Gastroesophageal sphincter (tissue), 3 donors: ENCODE data around the gene NAALADL2.

Experiments used
- POLR2A ChIP-seq, 2 donors: fragments of 450-650 bp; IDR thresholded peaks; one replicate each; pipeline ENCODE4 v1.6.1; 2017; ENCODE audit warnings: antibody characterized with exemption in 2 of 2, mild to moderate bottlenecking in 2 of 2, moderate library complexity in 1 of 2
- TF ChIP-seq, protein P1 (sequence below), 4 experiments: fragments of 200-600 bp in 2 of 4; fragments of 450-650 bp in 2 of 4; sonication (generic) in 1 of 4; IDR thresholded peaks; one replicate each; pipeline ENCODE4 v1.5.1; 2017 to 2019; ENCODE audit warnings: antibody characterized with exemption in 4 of 4, mild to moderate bottlenecking in 2 of 4, moderate library complexity in 2 of 4

DNA sequence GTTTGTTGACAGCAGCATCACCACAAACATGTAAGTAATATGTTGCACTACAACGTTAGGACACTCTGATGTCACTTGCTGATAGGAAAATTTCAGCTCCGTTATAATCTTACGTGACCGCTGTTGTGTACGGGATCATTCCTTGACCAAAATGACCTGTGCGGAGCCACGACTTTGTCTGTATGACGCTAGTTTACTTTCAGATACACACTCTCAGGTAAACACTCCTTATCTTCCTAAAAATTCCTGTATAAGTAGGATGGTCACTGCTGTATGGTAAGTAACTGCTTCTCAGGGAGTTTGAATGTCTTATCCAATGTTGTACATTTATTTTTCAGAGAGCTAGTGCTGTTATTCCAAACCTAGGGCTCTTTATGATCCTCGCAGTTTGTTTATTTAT lies 410.3 kb downstream of the NAALADL2 start:
- no peak for TF ChIP-seq POLR2A (IDR thresholded peaks at IDR 0.05)
- TF ChIP-seq, protein P1, sequence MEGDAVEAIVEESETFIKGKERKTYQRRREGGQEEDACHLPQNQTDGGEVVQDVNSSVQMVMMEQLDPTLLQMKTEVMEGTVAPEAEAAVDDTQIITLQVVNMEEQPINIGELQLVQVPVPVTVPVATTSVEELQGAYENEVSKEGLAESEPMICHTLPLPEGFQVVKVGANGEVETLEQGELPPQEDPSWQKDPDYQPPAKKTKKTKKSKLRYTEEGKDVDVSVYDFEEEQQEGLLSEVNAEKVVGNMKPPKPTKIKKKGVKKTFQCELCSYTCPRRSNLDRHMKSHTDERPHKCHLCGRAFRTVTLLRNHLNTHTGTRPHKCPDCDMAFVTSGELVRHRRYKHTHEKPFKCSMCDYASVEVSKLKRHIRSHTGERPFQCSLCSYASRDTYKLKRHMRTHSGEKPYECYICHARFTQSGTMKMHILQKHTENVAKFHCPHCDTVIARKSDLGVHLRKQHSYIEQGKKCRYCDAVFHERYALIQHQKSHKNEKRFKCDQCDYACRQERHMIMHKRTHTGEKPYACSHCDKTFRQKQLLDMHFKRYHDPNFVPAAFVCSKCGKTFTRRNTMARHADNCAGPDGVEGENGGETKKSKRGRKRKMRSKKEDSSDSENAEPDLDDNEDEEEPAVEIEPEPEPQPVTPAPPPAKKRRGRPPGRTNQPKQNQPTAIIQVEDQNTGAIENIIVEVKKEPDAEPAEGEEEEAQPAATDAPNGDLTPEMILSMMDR (IDR thresholded peaks at IDR 0.05), result no peak
